NCI-H2196 treated with DMSO at 0.1 percent for 48 hours (cell line): ENCODE measurements around the gene SLC36A1.

Source experiments
- DNase-seq: peaks from one replicate; lab custom pipeline; 2025; ENCODE audit not compliant: unreplicated experiment; lab: John Stamatoyannopoulos, UW

SLC36A1 gene

DNA sequence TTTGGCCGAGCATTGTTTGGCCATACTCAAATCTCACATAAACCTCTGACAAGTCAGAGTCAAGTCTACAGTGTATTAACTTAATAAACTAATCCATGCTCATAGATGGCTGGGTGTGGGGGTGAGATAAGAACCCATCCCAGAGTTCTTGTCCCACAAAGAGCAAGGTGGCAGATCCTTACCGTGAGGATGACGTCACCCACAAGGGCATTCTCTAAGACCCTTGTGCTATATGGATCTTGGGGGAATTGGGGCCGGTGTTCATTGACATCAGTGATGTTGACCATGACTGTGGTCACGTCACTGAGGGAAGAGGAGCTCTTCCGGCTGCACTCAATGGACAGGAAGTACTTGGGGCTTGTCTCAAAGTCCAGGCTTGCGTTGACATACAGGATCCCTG lies 81.6 kb downstream of the SLC36A1 start:
- DNase-seq, result no peak

DNA sequence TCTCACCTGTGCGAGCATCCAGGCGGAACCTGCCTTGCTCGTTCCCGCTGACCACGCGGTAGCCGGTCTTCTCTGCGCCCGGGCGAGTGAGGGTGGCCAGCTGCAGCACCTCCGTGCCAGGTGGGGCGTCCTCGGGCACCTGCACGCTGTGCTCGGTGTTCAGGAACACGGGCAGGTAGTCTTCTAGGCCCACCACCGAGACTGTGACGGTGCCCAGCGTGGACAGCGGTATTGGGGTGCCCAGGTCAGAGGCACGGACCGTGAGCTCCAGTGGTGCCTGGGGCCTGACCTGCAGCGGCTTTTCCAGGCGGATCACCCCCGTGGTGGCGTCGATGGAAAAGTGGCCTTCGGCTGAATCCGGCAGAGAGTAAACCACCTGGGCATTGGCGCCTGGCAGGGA lies 84.2 kb downstream of the SLC36A1 start:
- no peak for DNase-seq

DNA sequence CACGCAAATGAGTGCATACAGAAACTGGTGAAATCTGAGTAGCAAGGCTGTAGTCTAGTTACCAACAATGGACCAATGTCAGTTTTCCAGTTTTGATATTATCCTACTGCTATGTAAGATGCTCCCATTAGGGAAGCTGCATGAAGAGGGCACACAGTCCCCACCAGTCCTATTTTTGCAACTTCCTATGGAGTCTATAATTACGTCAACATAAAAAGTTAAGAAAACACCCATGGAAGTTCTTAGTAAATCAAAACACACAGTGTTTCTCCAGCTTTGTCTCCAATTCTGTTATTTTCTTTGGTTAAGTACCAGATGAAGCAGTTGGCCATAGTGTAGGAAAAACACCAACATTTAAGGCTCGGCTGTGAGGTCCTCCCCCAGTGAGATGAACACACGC lies 85.0 kb downstream of the SLC36A1 start:
- DNase-seq, result no peak

DNA sequence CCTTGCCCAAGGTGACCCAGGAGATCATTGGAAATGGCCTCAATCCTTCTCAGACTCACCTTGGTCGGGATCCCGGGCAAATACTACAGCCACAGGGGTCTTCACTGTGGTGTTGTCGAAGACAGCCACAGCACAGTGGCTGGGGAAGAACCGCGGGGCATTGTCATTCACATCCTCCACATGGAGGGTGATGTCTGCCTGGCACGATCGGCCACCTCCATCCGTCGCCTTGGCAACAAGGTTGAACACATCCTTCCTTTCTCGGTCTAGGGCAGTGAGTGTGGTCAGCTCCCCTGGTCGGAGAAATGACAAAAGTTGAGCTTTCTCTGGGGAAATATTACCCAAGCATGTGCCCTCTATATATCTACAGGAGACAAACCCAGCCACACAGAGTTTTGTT lies 86.9 kb downstream of the SLC36A1 start:
- DNase-seq, result no peak

DNA sequence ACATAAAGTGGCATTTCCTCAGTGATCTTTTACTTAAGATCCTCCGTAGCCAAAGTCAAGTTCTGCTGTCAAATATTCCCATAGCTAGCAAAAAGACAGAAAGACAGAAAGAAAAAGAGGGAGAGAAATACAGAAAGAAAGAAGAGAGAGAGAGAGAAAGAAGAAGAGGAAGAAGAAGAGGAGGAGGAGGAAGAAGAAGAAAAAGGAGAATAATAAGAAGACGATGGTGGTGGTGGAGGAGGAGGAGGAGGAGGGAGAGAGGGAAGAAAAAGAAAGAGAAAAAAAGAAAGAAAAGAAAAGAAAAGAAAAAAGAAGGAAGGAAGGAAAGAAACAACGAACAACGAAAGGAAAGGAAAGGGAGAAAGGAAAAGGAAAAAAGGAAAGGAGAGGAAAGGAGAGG lies 89.6 kb downstream of the SLC36A1 start:
- DNase-seq, result no peak

DNA sequence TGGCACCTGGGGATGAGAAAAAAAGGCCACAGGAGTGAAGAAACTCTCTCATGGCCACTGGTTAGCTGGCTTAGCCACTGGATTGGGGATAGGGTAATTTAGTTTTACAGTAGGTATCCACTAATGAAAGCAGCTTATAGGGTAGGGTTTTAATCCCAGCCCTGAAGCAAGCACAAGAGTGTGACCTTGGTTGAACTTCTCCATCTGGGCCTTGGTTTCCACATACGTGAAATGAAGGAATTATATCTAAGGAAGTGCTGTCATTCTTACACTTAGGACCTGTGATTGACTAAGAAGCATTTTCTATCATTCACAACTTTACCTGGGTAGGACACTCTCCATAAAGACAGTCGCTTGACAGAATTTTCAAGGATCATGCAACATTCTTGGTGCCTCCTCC lies 94.2 kb downstream of the SLC36A1 start:
- no peak for DNase-seq
